ENCODE data around the gene TBC1D20. TPM values are rescaled to one million over a fixed set of nuclear protein-coding genes. Genes with fewer than 3 reads are reported as not detected.
"Not testable (repeated sequence)": the region's sequence is repeated elsewhere in the genome, so short reads cannot be mapped to it uniquely, and the experiment has no call there.

Gene TBC1D20
- 10 to 100 TPM; 29.3 to 31.6 TPM for total RNA-seq

GRCh38 chr20:462199-462991 is at the start of gene TBC1D20:
TSS of gene TBC1D20 (minus strand) at chr20:462533. CDS start at chr20:462405, 128 bp downstream.
- peaks cover 5% of the 10 kb centered on the region for H3K36me3 Mint-ChIP-seq (ENCODE audit: low read depth)
- H3K4me1 Mint-ChIP-seq: peaks cover 43% of the 10 kb centered on the region
- H3K4me3 Mint-ChIP-seq: peak within 1 kb of the TSS; percentile 92
- H3K9me3 Mint-ChIP-seq: peaks cover 7% of the 10 kb centered on the region
- peak; percentile 87 for DNase-seq
- peak within 1 kb of the TSS; percentile 93 for H3K27ac Mint-ChIP-seq
- peaks cover 2% of the 10 kb centered on the region for H3K27me3 Mint-ChIP-seq
- POLR2A ChIA-PET: no interaction called here
- CTCF ChIA-PET: interaction anchor here (0.6 to 1.2 kb wide), 4 partner anchors 16 to 108 kb away, joined by 3 to 5 read pairs (median 3); partner anchors contain the start of gene TRIB3

- H3K27me3 Mint-ChIP-seq, H3K4me3 Mint-ChIP-seq, H3K27ac Mint-ChIP-seq, DNase-seq, H3K9me3 Mint-ChIP-seq, POLR2A ChIA-PET: not testable (repeated sequence)
- CTCF ChIA-PET: interaction anchor here (0.7 to 1.7 kb wide), 4 partner anchors 16 to 442 kb away, joined by 3 to 4 read pairs (median 4); no protein-coding TSS in a partner anchor
- H3K4me1 Mint-ChIP-seq: peaks cover 22% of the 10 kb centered on the region
- peaks cover 40% of the 10 kb centered on the region for H3K36me3 Mint-ChIP-seq (ENCODE audit: low read depth)
Measured at GRCh38 chr20:510328-511057, 48.2 kb upstream of the TBC1D20 start.

- POLR2A ChIA-PET, H3K27ac Mint-ChIP-seq, H3K4me3 Mint-ChIP-seq, H3K27me3 Mint-ChIP-seq, DNase-seq, CTCF ChIA-PET, H3K9me3 Mint-ChIP-seq: not testable (repeated sequence)
- Mint-ChIP-seq H3K36me3 (ENCODE audit: low read depth) (peaks cover 34% of the 10 kb centered on the region), H3K4me1 (peaks cover 22% of the 10 kb centered on the region)
Measured at GRCh38 chr20:508364-508787, 46.0 kb upstream of the TBC1D20 start.

- DNase-seq: no peak
- ChIA-PET POLR2A (no interaction called here), CTCF (interaction anchor here (1.1 to 1.3 kb wide), 2 partner anchors 16 to 153 kb away, joined by 3 to 4 read pairs; no protein-coding TSS in a partner anchor)
- Mint-ChIP-seq H3K27ac (no peak overlapping the region), H3K9me3 (no peaks in the 10 kb centered on the region), H3K36me3 (ENCODE audit: low read depth) (peaks cover 39% of the 10 kb centered on the region), H3K27me3 (no peaks in the 10 kb centered on the region), H3K4me3 (no peak overlapping the region), H3K4me1 (peaks cover 20% of the 10 kb centered on the region)
Measured at GRCh38 chr20:507761-508332, 45.5 kb upstream of the TBC1D20 start.

GRCh38 chr20:507006-507758 is 44.8 kb upstream of the TBC1D20 start:
- no peak for DNase-seq
- CTCF ChIA-PET: interaction anchor here (1.1 to 1.3 kb wide), 2 partner anchors 16 to 153 kb away, joined by 3 to 4 read pairs; no protein-coding TSS in a partner anchor
- Mint-ChIP-seq H3K27ac (no peak overlapping the region), H3K36me3 (ENCODE audit: low read depth) (peaks cover 45% of the 10 kb centered on the region), H3K4me1 (peaks cover 18% of the 10 kb centered on the region), H3K9me3 (no peaks in the 10 kb centered on the region), H3K27me3 (no peaks in the 10 kb centered on the region), H3K4me3 (no peak overlapping the region)
- POLR2A ChIA-PET: no interaction called here

GRCh38 chr20:504632-505075 is 42.3 kb upstream of the TBC1D20 start:
- Mint-ChIP-seq H3K9me3 (no peaks in the 10 kb centered on the region), H3K4me3 (no peak overlapping the region), H3K36me3 (ENCODE audit: low read depth) (peaks cover 51% of the 10 kb centered on the region), H3K27me3 (no peaks in the 10 kb centered on the region), H3K27ac (no peak overlapping the region), H3K4me1 (peaks cover 6% of the 10 kb centered on the region)
- POLR2A ChIA-PET: no interaction called here
- CTCF ChIA-PET: interaction anchor here (0.7 to 1.1 kb wide), 2 partner anchors 9 to 12 kb away, joined by 3 to 4 read pairs; no protein-coding TSS in a partner anchor
- DNase-seq: no peak

GRCh38 chr20:503048-503737 is 40.9 kb upstream of the TBC1D20 start:
- no peaks in the 10 kb centered on the region for H3K4me1 Mint-ChIP-seq
- DNase-seq: no peak
- H3K9me3 Mint-ChIP-seq: no peaks in the 10 kb centered on the region
- no peaks in the 10 kb centered on the region for H3K27me3 Mint-ChIP-seq
- POLR2A ChIA-PET: no interaction called here
- no peak overlapping the region for H3K27ac Mint-ChIP-seq
- no peak overlapping the region for H3K4me3 Mint-ChIP-seq
- peaks cover 59% of the 10 kb centered on the region for H3K36me3 Mint-ChIP-seq (ENCODE audit: low read depth)
- CTCF ChIA-PET: interaction anchor here (0.6 to 0.9 kb wide), 2 partner anchors 16 to 32 kb away, joined by 3 read pairs; no protein-coding TSS in a partner anchor

GRCh38 chr20:497979-498378 is 35.6 kb upstream of the TBC1D20 start:
- Mint-ChIP-seq H3K9me3 (no peaks in the 10 kb centered on the region), H3K27me3 (no peaks in the 10 kb centered on the region), H3K36me3 (ENCODE audit: low read depth) (peaks cover 58% of the 10 kb centered on the region), H3K4me1 (no peaks in the 10 kb centered on the region), H3K27ac (no peak overlapping the region), H3K4me3 (no peak overlapping the region)
- CTCF ChIA-PET: no interaction called here
- POLR2A ChIA-PET: no interaction called here
- DNase-seq: no peak

- POLR2A ChIA-PET: no interaction called here
- Mint-ChIP-seq H3K27ac (no peak overlapping the region), H3K9me3 (no peaks in the 10 kb centered on the region), H3K27me3 (no peaks in the 10 kb centered on the region), H3K4me3 (no peak overlapping the region), H3K36me3 (ENCODE audit: low read depth) (peaks cover 58% of the 10 kb centered on the region), H3K4me1 (no peaks in the 10 kb centered on the region)
- no peak for DNase-seq
- CTCF ChIA-PET: interaction anchor here (2.1 kb wide), 1 partner anchor 13 kb away, joined by 6 read pairs; no protein-coding TSS in a partner anchor
Measured at GRCh38 chr20:496126-496696, 33.9 kb upstream of the TBC1D20 start.

GRCh38 chr20:492159-492558 is 29.8 kb upstream of the TBC1D20 start:
- POLR2A ChIA-PET: no interaction called here
- Mint-ChIP-seq H3K9me3 (no peaks in the 10 kb centered on the region), H3K27me3 (no peaks in the 10 kb centered on the region), H3K27ac (no peak overlapping the region), H3K4me1 (no peaks in the 10 kb centered on the region), H3K36me3 (ENCODE audit: low read depth) (peaks cover 49% of the 10 kb centered on the region), H3K4me3 (no peak overlapping the region)
- CTCF ChIA-PET: interaction anchor here (0.5 to 1.8 kb wide), 6 partner anchors 10 to 138 kb away, joined by 3 to 5 read pairs (median 3); no protein-coding TSS in a partner anchor
- no peak for DNase-seq

- Mint-ChIP-seq H3K36me3 (ENCODE audit: low read depth) (peaks cover 63% of the 10 kb centered on the region), H3K27me3 (no peaks in the 10 kb centered on the region)
- POLR2A ChIA-PET: no interaction called here
Measured at GRCh38 chr20:487655-488054, 25.3 kb upstream of the TBC1D20 start.

More at GRCh38 chr20:487655-488054, 25.3 kb upstream of the TBC1D20 start:
- no peaks in the 10 kb centered on the region for H3K9me3 Mint-ChIP-seq
- no peak for DNase-seq
- H3K4me3 Mint-ChIP-seq: no peak overlapping the region
- CTCF ChIA-PET: interaction anchor here (0.7 to 1.8 kb wide), 3 partner anchors 15 to 133 kb away, joined by 3 to 7 read pairs (median 4); no protein-coding TSS in a partner anchor
- H3K27ac Mint-ChIP-seq: no peak overlapping the region
- H3K4me1 Mint-ChIP-seq: no peaks in the 10 kb centered on the region

All from activated CD4-positive, alpha-beta T cell treated with anti-CD3 and anti-CD28 coated beads, Interleukin-2, amount 10 ng/mL, durations not matched to agents 7 days and 5 days (primary cell).